ENCODE results near the gene MIEF1. TPM values are rescaled to one million over a fixed set of nuclear protein-coding genes. Genes with fewer than 3 reads are reported as not detected.
A peak's percentile ranks its signal among the peaks of the same experiment; 100 is the strongest.

Gene MIEF1
- total and polyA plus RNA-seq, 2 experiments from 2014 or later = 13.2 to 40.1 TPM

GRCh38 chr22:39513791-39514190, 11.7 kb downstream of the MIEF1 start (continued):
- TF ChIP-seq REST (IDR thresholded peaks at IDR 0.05; ENCODE audit: unreplicated experiment) = no peak
- no peak for TF ChIP-seq EZH2phosphoT487 (IDR thresholded peaks at IDR 0.05; ENCODE audit: unreplicated experiment)
- TF ChIP-seq ZNF114 (CRISPR knock-in tag; IDR thresholded peaks at IDR 0.05) = no peak
- no peak for TF ChIP-seq POLR2AphosphoS5 (IDR thresholded peaks at IDR 0.05; ENCODE audit: low read depth)
- TF ChIP-seq JUNB (IDR thresholded peaks at IDR 0.05; ENCODE audit: unreplicated experiment) = no peak
- no peak for TF ChIP-seq ZNF331 (CRISPR knock-in tag; IDR thresholded peaks at IDR 0.05; ENCODE audit: low read depth)

GRCh38 chr22:39514373-39514973, 12.4 kb downstream of the MIEF1 start:
- H3K27me3 Mint-ChIP-seq (ENCODE audit: insufficient read depth, low read depth, poor library complexity) = peaks cover 59% of the 10 kb centered on the region
- peak; percentile 81 for DNase-seq (ENCODE audit: low spot score)
- peaks cover 7% of the 10 kb centered on the region for H3K79me2 ChIP-seq (replicated peaks; ENCODE audit: insufficient read depth)

More at GRCh38 chr22:39514373-39514973, 12.4 kb downstream of the MIEF1 start:
- H3K36me3 Mint-ChIP-seq (ENCODE audit: low read depth) = peaks cover 80% of the 10 kb centered on the region
- H3F3A ChIP-seq (replicated peaks; ENCODE audit: low read depth) = peaks cover 20% of the 10 kb centered on the region
- H3K4me1 ChIP-seq (ENCODE audit: insufficient read depth) = peaks cover 3% of the 10 kb centered on the region
- peaks cover 73% of the 10 kb centered on the region for H4K20me1 ChIP-seq (replicated peaks; ENCODE audit: insufficient read depth)
- peaks cover 44% of the 10 kb centered on the region for H3K27me3 ChIP-seq (ENCODE audit: insufficient read depth)
- H3K4me3 Mint-ChIP-seq = no peak overlapping the region
- H3K9me2 ChIP-seq (ENCODE audit: insufficient read depth) = no peaks in the 10 kb centered on the region
- H3K36me3 ChIP-seq (ENCODE audit: insufficient read depth) = peaks cover 54% of the 10 kb centered on the region
- H3K4me3 ChIP-seq = no peak overlapping the region
- H3K27ac Mint-ChIP-seq = no peak overlapping the region
- H3K4me2 ChIP-seq = no peak overlapping the region
- ATAC-seq = peak; percentile 11; the same call in 2 of the 3 replicates
- TF ChIP-seq EZH2phosphoT487 (IDR thresholded peaks at IDR 0.05; ENCODE audit: unreplicated experiment) (no peak), NANOG (IDR thresholded peaks at IDR 0.05; ENCODE audit: borderline replicate concordance) (no peak), CTCF (conservative IDR thresholded peaks at IDR 0.05; ENCODE audit: low read depth in 2 of 2) (peak; percentile 75 to 76)
- H2AFZ ChIP-seq = no peak overlapping the region
- H3K9me3 Mint-ChIP-seq = no peaks in the 10 kb centered on the region; the same call in 2 of the 3 replicates
- H3K4me1 Mint-ChIP-seq = peaks cover 7% of the 10 kb centered on the region
- no peak overlapping the region for H3K27ac ChIP-seq (ENCODE audit: low read depth)

Measured in GM23338 (cell line).